ENCODE data around the gene DGKZ.

DNA sequence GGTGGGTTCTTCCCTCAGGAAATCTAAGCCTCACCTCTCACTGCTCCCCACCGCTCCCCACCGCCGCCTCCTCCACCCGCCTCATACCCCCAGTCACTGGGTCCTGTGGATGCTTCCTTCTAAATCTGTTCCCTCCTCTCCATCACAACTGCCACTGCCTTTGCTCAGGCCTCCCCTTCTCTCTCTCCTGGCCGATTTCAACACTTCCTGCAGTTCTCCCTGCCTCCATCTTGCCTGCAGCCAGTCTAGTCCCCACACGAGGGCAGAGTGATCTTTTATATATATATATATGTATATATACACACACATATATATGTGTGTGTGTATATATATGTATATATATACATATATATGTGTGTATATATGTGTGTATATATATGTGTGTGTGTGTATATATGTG lies 42.0 kb upstream of the DGKZ start:
- TF ChIP-seq EZH2 (IDR thresholded peaks at IDR 0.05; ENCODE audit: insufficient read depth, poor library complexity, severe bottlenecking) (no peak), EZH2phosphoT487 (IDR thresholded peaks at IDR 0.05; ENCODE audit: insufficient read depth, low read depth) (no peak)

Data from GM23248 (cell line).